ENCODE measurements around the gene KRT72. TPM values are rescaled to one million over a fixed set of nuclear protein-coding genes. Genes with fewer than 3 reads are reported as not detected.

Gene KRT72
- total RNA-seq, 6 donors from 2014 or later = 0.11 to 0.37 TPM; not detected in 4

DNA sequence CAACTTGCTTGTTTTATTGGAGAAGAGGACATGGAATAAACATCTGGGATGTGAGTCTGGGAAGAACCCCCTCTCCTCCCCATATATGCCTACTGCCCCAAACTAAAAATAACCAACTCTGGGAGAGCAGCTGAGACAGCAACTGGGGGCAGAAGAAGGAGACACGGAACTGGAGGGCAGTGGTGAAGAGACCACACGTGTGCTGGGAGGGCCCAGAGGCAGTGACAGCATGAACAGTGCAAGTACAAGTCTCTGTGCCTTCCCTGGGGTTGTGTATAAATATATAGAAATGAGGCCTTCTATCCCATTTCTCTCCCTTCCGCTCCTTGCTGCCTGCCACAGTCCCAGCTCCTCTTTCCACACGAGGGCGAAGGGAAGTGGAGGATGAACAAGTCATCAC, 21.1 kb upstream of the KRT72 start:
- DNase-seq = no peak

DNA sequence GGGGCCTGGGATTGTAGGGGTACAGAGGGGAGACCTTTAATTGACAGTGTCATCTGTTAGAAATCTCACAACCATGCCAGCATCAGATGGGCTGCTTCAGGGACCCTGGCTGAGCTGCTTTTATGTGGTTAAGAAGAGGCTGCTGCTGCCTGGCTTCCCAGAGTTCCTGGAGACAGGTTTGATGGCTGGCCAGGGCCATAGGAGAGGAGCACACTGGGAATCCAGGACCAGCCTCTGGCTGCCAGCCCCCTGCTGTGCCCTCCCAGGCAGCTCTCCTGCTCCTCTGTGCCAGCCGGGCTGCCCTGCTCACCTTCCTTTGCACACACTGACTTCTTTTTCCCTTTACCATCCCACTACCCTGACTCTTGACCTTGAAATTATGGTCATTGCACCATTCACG, 17.6 kb upstream of the KRT72 start:
- Histone ChIP-seq H3K27ac (no peak overlapping the region), H3K36me3 (no peaks in the 10 kb centered on the region), H3K27me3 (no peaks in the 10 kb centered on the region), H3K4me1 (no peaks in the 10 kb centered on the region), H3K9me3 (peaks cover 0 to 5% (median 0%) of the 10 kb centered on the region in 4 donors), H3K4me3 (no peak overlapping the region)
- no peak for DNase-seq
- 80 to 86% methylated on average over 2 of the region's 2 CpGs for WGBS, 2 donors
- TF ChIP-seq POLR2A (IDR thresholded peaks at IDR 0.05) (no peak), EP300 (IDR thresholded peaks at IDR 0.05) (no peak), POLR2AphosphoS5 (IDR thresholded peaks at IDR 0.05) (no peak)
- TF ChIP-seq, protein P1, sequence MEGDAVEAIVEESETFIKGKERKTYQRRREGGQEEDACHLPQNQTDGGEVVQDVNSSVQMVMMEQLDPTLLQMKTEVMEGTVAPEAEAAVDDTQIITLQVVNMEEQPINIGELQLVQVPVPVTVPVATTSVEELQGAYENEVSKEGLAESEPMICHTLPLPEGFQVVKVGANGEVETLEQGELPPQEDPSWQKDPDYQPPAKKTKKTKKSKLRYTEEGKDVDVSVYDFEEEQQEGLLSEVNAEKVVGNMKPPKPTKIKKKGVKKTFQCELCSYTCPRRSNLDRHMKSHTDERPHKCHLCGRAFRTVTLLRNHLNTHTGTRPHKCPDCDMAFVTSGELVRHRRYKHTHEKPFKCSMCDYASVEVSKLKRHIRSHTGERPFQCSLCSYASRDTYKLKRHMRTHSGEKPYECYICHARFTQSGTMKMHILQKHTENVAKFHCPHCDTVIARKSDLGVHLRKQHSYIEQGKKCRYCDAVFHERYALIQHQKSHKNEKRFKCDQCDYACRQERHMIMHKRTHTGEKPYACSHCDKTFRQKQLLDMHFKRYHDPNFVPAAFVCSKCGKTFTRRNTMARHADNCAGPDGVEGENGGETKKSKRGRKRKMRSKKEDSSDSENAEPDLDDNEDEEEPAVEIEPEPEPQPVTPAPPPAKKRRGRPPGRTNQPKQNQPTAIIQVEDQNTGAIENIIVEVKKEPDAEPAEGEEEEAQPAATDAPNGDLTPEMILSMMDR (IDR thresholded peaks at IDR 0.05) = no peak
- ATAC-seq (ENCODE audit: low FRiP score in 2 of 2) = no peak

More for the DNA sequence above, 21.1 kb upstream of the KRT72 start:
- no peaks in the 10 kb centered on the region for H3K27me3 ChIP-seq
- WGBS, 2 donors = 87 to 91% methylated on average over 5 of the region's 5 CpGs
- no peak overlapping the region for H3K4me3 ChIP-seq
- no peak for ATAC-seq (ENCODE audit: low FRiP score in 2 of 2)
- H3K36me3 ChIP-seq = no peaks in the 10 kb centered on the region
- H3K4me1 ChIP-seq = no peaks in the 10 kb centered on the region
- H3K27ac ChIP-seq = no peak overlapping the region
- TF ChIP-seq POLR2AphosphoS5 (IDR thresholded peaks at IDR 0.05) (no peak), EP300 (IDR thresholded peaks at IDR 0.05) (no peak), POLR2A (IDR thresholded peaks at IDR 0.05) (no peak)
- TF ChIP-seq, protein P1 (IDR thresholded peaks at IDR 0.05) = no peak
- peaks cover 0 to 9% (median 0%) of the 10 kb centered on the region in 4 donors for H3K9me3 ChIP-seq

- TF ChIP-seq POLR2AphosphoS5 (IDR thresholded peaks at IDR 0.05) (no peak), POLR2A (IDR thresholded peaks at IDR 0.05) (no peak), EP300 (IDR thresholded peaks at IDR 0.05) (no peak)
- TF ChIP-seq, protein P1 (IDR thresholded peaks at IDR 0.05) = no peak
- Histone ChIP-seq H3K36me3 (no peaks in the 10 kb centered on the region), H3K27ac (no peak within 1 kb of the TSS), H3K9me3 (no peaks in the 10 kb centered on the region), H3K4me3 (no peak within 1 kb of the TSS), H3K4me1 (no peaks in the 10 kb centered on the region), H3K27me3 (no peaks in the 10 kb centered on the region)
- whole genome bisulfite sequencing, 2 donors = 80 to 91% methylated on average over 9 to 13 of the region's 14 CpGs
- peak in 1 of 2 donors; percentile 46 for DNase-seq
- ATAC-seq (ENCODE audit: low FRiP score in 2 of 2) = no peak
These were observed 17.0 kb upstream of the KRT72 start, which contains the start of gene KRT73 for GRCh38 chr12:52618216-52618615. TSS of gene KRT73 (minus strand) at chr12:52618559. CDS start at chr12:52618524, 35 bp downstream.

GRCh38 chr12:52617403-52617785, 16.1 kb upstream of the KRT72 start:
- no peak for ATAC-seq (ENCODE audit: low FRiP score in 2 of 2)
- Histone ChIP-seq H3K4me1 (no peaks in the 10 kb centered on the region), H3K27ac (no peak overlapping the region), H3K4me3 (no peak overlapping the region), H3K36me3 (no peaks in the 10 kb centered on the region), H3K27me3 (no peaks in the 10 kb centered on the region), H3K9me3 (no peaks in the 10 kb centered on the region)
- DNase-seq = no peak
- TF ChIP-seq, protein P1 (IDR thresholded peaks at IDR 0.05) = no peak
- TF ChIP-seq POLR2AphosphoS5 (IDR thresholded peaks at IDR 0.05) = no peak
- no peak for TF ChIP-seq POLR2A (IDR thresholded peaks at IDR 0.05)
- TF ChIP-seq EP300 (IDR thresholded peaks at IDR 0.05) = no peak
- WGBS, 2 donors = 85 to 87% methylated on average over 7 of the region's 7 CpGs

DNA sequence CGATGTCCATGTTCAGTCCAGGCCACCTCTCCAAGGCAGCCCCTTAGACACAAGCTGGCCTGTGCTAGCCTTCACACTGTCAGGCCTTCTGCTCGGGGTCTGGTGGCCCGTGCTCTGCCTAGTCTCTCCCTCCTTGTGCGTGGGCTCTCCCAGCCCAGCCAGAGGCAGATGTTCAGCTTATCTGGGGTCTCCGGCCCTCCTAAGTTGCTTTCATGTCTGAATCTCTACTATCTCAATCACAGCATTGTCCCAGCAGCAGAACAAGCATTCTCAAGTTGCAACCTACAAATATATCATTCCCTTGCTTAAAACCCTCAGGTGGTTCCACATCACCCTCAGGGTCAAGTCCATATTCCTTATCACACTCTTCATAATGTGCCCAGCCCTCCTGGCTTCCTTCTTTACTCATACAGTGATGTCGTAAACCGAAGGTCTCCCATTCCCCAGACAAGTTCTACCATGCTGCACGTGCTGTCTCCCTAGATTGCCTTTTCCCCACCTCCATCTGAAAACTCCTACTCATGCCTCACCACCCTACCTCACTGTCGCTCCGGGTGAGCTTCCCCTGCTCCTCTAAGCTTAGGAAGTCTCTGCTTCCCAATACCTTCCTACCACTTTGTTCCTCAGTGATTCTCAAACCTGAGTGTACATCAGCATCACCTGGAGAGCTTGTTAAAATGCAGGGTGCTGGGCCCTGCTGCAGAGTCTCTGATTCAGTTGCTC, 15.6 kb upstream of the KRT72 start:
- TF ChIP-seq EP300 (IDR thresholded peaks at IDR 0.05) (no peak), POLR2AphosphoS5 (IDR thresholded peaks at IDR 0.05) (no peak), POLR2A (IDR thresholded peaks at IDR 0.05) (no peak)
- 83 to 84% methylated on average over 10 of the region's 10 CpGs for WGBS, 2 donors
- no peak for DNase-seq

More for the DNA sequence above, 15.6 kb upstream of the KRT72 start:
- H3K9me3 ChIP-seq = no peaks in the 10 kb centered on the region
- no peak overlapping the region for H3K27ac ChIP-seq
- no peaks in the 10 kb centered on the region for H3K36me3 ChIP-seq
- H3K4me3 ChIP-seq = no peak overlapping the region
- no peaks in the 10 kb centered on the region for H3K27me3 ChIP-seq
- ATAC-seq (ENCODE audit: low FRiP score in 2 of 2) = no peak
- no peaks in the 10 kb centered on the region for H3K4me1 ChIP-seq
